Choroid plexus epithelial cell (primary cell): ENCODE data around the gene SEMA4A.

Source experiments
- DNase-seq: peaks from one replicate; pipeline ENCODE4 v3.0.0-alpha.2; 2010; ENCODE audit warnings: low read depth
- H3K4me3 ChIP-seq: 2 replicates; pipeline ENCODE4 v1.5.1; 2011; ENCODE audit warnings: low read depth, mild to moderate bottlenecking, control low read depth, low read length, moderate library complexity
- CTCF ChIP-seq: conservative IDR thresholded peaks from 2 replicates; pipeline ENCODE4 v1.5.1; 2011; ENCODE audit warnings: low read depth, mild to moderate bottlenecking, control low read depth, inconsistent platforms, low read length, moderate library complexity

SEMA4A gene

GRCh38 chr1:156126043-156126629 lies 27.2 kb upstream of the SEMA4A start:
- H3K4me3 ChIP-seq = no peak overlapping the region
- peak; percentile 60 for TF ChIP-seq CTCF
- DNase-seq = peak; percentile 92

GRCh38 chr1:156126630-156127534 lies 26.5 kb upstream of the SEMA4A start:
- DNase-seq = peak; percentile 86
- H3K4me3 ChIP-seq = no peak overlapping the region
- no peak for TF ChIP-seq CTCF

GRCh38 chr1:156128308-156128653 lies 25.1 kb upstream of the SEMA4A start:
- no peak for TF ChIP-seq CTCF
- H3K4me3 ChIP-seq = no peak overlapping the region
- DNase-seq = no peak

GRCh38 chr1:156128654-156129597 lies 24.5 kb upstream of the SEMA4A start:
- H3K4me3 ChIP-seq = no peak overlapping the region
- no peak for TF ChIP-seq CTCF
- DNase-seq = peak; percentile 80

GRCh38 chr1:156129687-156130577 lies 23.5 kb upstream of the SEMA4A start:
- peak; percentile 96 for DNase-seq
- no peak overlapping the region for H3K4me3 ChIP-seq
- peak; percentile 98 for TF ChIP-seq CTCF

- no peak for TF ChIP-seq CTCF
- DNase-seq = no peak
- no peak overlapping the region for H3K4me3 ChIP-seq
These were observed 22.8 kb upstream of the SEMA4A start for GRCh38 chr1:156130578-156130942.
